AG04450 (cell line): ENCODE results near the gene SLC11A2. TPM values are rescaled to one million over a fixed set of nuclear protein-coding genes. Genes with fewer than 3 reads are reported as not detected.
"Not testable (repeated sequence)": the region's sequence is repeated elsewhere in the genome, so short reads cannot be mapped to it uniquely, and the experiment has no call there.

Experiments used
- CTCF ChIA-PET: fragments of 300-600, 350-600 bp; formaldehyde crosslinking; extraction: SDS; loops from one replicate; lab custom pipeline; 2022; ENCODE audit warnings: antibody characterized with exemption, inconsistent platforms; lab: Charles Lee
- POLR2A ChIA-PET: fragments of 350-600 bp; formaldehyde crosslinking; extraction: SDS; loops from one replicate; lab custom pipeline; 2021; ENCODE audit warnings: antibody characterized with exemption, inconsistent platforms; lab: Yijun Ruan, JAX
- DNase-seq: peaks from one replicate; pipeline ENCODE4 v3.0.0-alpha.2; 2011; ENCODE audit warnings: low read depth, low spot score
- H3K27ac ChIP-seq: one replicate; pipeline ENCODE4 v1.5.1; 2012; ENCODE audit warnings: low read depth, low read length, control low read depth
- H3K27me3 ChIP-seq: one replicate; pipeline ENCODE4 v1.6.0; 2012; ENCODE audit warnings: low read length; ENCODE audit not compliant: control insufficient read depth, insufficient read depth
- H3K4me3 ChIP-seq: 2 replicates; pipeline ENCODE4 v1.5.1; 2011; ENCODE audit warnings: mild to moderate bottlenecking, low read depth, low read length, control low read depth
- H3K9me3 ChIP-seq: 2 replicates; pipeline ENCODE4 v1.5.1; 2012; ENCODE audit warnings: low read length; ENCODE audit not compliant: control insufficient read depth, insufficient read depth
- polyA plus RNA-seq: library from polyadenylated mRNA; depleted of rRNA; stranded (reverse); fragments of >200 nt; gene quantifications from 2 replicates; pipeline ENCODE4 v1.2.3, GENCODE V29; 2011
- TF ChIP-seq, protein P1 (sequence below): IDR thresholded peaks from 2 replicates; pipeline ENCODE4 v1.5.1; 2011; ENCODE audit warnings: low read depth, low read length, control low read depth, inconsistent platforms

SLC11A2 gene
- polyA plus RNA-seq, 1 experiment, result 91.2 TPM

DNA sequence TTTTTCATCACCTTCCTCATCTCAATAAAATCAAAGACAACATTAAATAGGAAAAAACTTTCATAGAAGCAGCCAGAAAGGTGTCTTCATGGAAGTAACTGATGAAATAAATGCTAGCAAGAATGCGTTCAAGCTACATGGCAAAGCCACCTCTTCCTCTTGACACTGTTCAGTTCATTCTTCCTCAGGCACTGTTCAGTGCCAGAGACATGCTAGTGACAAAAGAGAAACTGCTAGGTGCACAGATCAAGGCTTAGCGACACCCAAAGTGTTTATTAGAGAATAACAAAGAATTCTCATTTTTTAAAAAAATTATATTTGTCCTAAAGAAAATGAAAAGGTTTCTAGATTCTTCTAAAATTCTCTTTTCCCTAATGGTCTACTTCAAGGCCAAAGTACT lies 7.2 kb downstream of the SLC11A2 start:
- TF ChIP-seq, protein P1, sequence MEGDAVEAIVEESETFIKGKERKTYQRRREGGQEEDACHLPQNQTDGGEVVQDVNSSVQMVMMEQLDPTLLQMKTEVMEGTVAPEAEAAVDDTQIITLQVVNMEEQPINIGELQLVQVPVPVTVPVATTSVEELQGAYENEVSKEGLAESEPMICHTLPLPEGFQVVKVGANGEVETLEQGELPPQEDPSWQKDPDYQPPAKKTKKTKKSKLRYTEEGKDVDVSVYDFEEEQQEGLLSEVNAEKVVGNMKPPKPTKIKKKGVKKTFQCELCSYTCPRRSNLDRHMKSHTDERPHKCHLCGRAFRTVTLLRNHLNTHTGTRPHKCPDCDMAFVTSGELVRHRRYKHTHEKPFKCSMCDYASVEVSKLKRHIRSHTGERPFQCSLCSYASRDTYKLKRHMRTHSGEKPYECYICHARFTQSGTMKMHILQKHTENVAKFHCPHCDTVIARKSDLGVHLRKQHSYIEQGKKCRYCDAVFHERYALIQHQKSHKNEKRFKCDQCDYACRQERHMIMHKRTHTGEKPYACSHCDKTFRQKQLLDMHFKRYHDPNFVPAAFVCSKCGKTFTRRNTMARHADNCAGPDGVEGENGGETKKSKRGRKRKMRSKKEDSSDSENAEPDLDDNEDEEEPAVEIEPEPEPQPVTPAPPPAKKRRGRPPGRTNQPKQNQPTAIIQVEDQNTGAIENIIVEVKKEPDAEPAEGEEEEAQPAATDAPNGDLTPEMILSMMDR, result no peak
- Histone ChIP-seq H3K4me3 (no peak overlapping the region), H3K9me3 (no peaks in the 10 kb centered on the region), H3K27ac (no peak overlapping the region), H3K27me3 (no peaks in the 10 kb centered on the region)
- POLR2A ChIA-PET, result no interaction called here
- no peak for DNase-seq
- CTCF ChIA-PET, result no interaction called here

DNA sequence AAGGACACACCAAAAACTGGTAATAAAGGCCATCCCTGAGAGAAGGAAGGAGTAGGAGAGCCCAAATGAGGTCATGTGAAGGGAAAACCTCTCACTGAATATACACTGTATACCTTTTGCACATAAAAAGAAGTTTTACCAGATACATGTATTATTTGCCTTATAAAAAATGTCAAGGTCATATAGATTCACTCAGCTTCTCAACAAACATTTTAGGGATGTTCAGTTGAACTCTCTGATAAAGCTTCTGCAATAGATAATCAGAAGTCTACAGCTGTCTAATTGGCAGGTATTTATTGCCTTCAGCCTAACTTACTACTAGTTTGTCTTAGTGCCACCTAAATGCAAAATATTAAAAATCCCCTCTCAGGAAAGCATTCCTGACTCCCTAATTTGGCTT lies 8.7 kb downstream of the SLC11A2 start:
- Histone ChIP-seq H3K4me3 (no peak overlapping the region), H3K27ac (no peak overlapping the region), H3K27me3 (no peaks in the 10 kb centered on the region), H3K9me3 (no peaks in the 10 kb centered on the region)
- TF ChIP-seq, protein P1, result no peak
- no peak for DNase-seq
- CTCF ChIA-PET, result interaction anchor here (0.7 kb wide), 1 partner anchor 1490 kb away, joined by 3 read pairs; no protein-coding TSS in a partner anchor
- POLR2A ChIA-PET, result no interaction called here

DNA sequence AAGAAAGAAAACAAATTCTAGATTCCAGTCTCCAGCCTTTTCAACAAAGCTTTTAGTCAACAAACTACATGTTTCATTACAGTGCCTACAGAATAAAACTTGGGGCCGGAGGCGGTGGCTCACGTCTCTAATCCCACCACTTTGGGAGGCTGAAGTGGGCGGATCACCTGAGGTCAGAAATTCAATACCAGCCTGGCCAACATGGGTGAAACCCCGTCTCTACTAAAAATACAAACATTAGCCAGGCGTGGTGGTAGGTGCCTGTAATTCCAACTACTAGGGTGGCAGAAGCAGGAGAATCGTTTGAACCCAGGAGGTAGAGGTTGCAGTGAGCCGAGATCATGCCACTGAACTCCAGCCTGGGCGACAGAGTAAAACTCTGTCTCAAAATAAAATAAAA lies 11.7 kb downstream of the SLC11A2 start:
- CTCF ChIA-PET, H3K4me3 ChIP-seq, DNase-seq, H3K27ac ChIP-seq, H3K9me3 ChIP-seq, H3K27me3 ChIP-seq, POLR2A ChIA-PET: not testable (repeated sequence)

DNA sequence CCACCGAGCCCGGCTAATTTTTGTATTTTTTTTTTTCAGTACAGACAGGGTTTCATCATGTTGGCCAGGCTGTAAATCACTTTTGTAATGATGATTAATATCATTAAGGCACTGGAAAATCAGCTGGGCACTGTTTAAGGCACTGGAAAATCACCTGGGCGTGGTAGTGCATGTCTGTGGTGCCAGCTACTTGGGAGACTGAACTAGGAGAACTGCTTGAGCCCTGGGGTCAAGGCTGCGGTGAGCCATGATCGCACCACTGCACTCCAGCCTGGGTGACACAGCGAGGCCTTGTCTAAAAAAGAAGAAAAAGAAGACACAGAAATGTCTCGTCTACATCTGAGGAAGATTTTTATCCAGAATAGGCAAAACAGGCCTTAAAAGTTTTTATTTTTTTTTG lies 12.7 kb downstream of the SLC11A2 start:
- DNase-seq, result no peak
- ChIA-PET POLR2A (interaction anchor here (0.5 to 0.8 kb wide), 3 partner anchors 11 to 281 kb away, joined by 3 to 5 read pairs (median 5); no protein-coding TSS in a partner anchor), CTCF (interaction anchor here (1.4 kb wide), 1 partner anchor 8 kb away, joined by 3 read pairs; no protein-coding TSS in a partner anchor)
- Histone ChIP-seq H3K9me3 (no peaks in the 10 kb centered on the region), H3K27me3 (no peaks in the 10 kb centered on the region), H3K4me3 (no peak overlapping the region), H3K27ac (no peak overlapping the region)
- TF ChIP-seq, protein P1, result no peak

DNA sequence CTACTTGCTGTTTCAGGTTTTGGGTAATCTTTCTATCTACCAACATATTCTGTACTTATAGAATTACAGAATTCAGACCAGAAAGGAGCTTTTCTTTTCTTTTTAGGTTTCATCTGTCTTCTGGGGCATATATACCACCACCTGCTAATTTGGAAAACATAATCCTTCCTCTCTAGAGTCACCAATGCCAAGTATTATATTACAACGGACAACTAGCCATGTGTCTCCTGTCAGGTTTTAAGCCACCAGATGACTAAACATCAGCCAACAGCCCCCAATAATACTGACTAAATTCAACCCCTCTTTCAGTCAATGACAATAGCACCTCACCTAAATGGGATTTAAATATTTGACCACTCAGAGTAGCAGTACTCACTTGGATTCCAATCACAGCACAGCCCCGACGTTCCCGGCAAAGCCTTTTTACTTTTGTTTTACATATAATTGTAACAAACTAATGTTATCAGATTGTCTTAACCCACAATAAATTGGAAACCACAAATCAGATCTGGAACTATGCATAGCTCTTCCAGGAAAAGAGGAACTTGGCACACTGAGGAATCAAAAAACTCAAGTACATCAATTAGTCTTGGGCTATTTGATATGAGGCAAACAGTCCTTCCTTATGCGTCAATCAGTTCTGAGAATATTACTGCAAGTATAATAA lies 13.5 kb downstream of the SLC11A2 start:
- no peak for DNase-seq
- ChIA-PET CTCF (interaction anchor here (1.4 kb wide), 1 partner anchor 9 kb away, joined by 3 read pairs; no protein-coding TSS in a partner anchor), POLR2A (interaction anchor here (0.6 to 0.8 kb wide), 2 partner anchors 12 to 23 kb away, joined by 3 to 5 read pairs; no protein-coding TSS in a partner anchor)

More for the DNA sequence above, 13.5 kb downstream of the SLC11A2 start:
- Histone ChIP-seq H3K9me3 (no peaks in the 10 kb centered on the region), H3K27me3 (no peaks in the 10 kb centered on the region), H3K27ac (no peak overlapping the region), H3K4me3 (no peak overlapping the region)
- TF ChIP-seq, protein P1, result no peak
